SK-MEL-5 (cell line): Measurements from ENCODE around the gene GRAMD1A. TPM values are rescaled to one million over a fixed set of nuclear protein-coding genes. Genes with fewer than 3 reads are reported as not detected.
"Not testable (repeated sequence)": the region's sequence is repeated elsewhere in the genome, so short reads cannot be mapped to it uniquely, and the experiment has no call there.

Source experiments
- DNase-seq: peaks from one replicate; pipeline ENCODE4 v3.0.0-alpha.2; 2016; ENCODE audit warnings: low read depth, low spot score
- in situ Hi-C: cut with HindIII; loops from 2 replicates; pipeline ENCODE4 v1.10.0; 2016; ENCODE audit warnings: low sequenced_read_pairs, high pct_unique_total_duplicates, low pct_unique_long_range_greater_than_20kb
- total RNA-seq: library from RNA; depleted of rRNA; stranded (reverse); fragments of >200 nt; shearing (Covaris generic); gene quantifications from 2 replicates; pipeline ENCODE4 v1.2.3, GENCODE V29; 2014

The GRAMD1A gene
- total RNA-seq, 1 experiment from 2014 or later, result 20.6 TPM

GRCh38 chr19:35027851-35028599 lies 27.9 kb downstream of the GRAMD1A start:
- in situ Hi-C loops, result no loop called here
- peak; percentile 8 for DNase-seq

- in situ Hi-C loops, DNase-seq: not testable (repeated sequence)
Observed at GRCh38 chr19:35028600-35028885, 28.4 kb downstream of the GRAMD1A start.

- in situ Hi-C loops, result not testable (repeated sequence)
Observed at GRCh38 chr19:35029275-35029736, 29.2 kb downstream of the GRAMD1A start.

GRCh38 chr19:35029737-35030256 lies 29.7 kb downstream of the GRAMD1A start:
- in situ Hi-C loops, result no loop called here

More at GRCh38 chr19:35029275-35029736, 29.2 kb downstream of the GRAMD1A start:
- not testable (repeated sequence) for DNase-seq

GRCh38 chr19:35030257-35031071 lies 30.3 kb downstream of the GRAMD1A start, which contains the start of gene SCN1B:
TSS of gene SCN1B (plus strand) at chr19:35030470. CDS start at chr19:35030821, 351 bp downstream.
- peak; percentile 42 for DNase-seq
- in situ Hi-C loops, result no loop called here

More at GRCh38 chr19:35029737-35030256, 29.7 kb downstream of the GRAMD1A start:
- no peak for DNase-seq

GRCh38 chr19:35031072-35031881 lies 31.2 kb downstream of the GRAMD1A start:
- in situ Hi-C loops, result no loop called here
- DNase-seq, result no peak

- in situ Hi-C loops, result no loop called here
Observed at GRCh38 chr19:35032356-35032865, 32.3 kb downstream of the GRAMD1A start.

GRCh38 chr19:35033067-35034004 lies 33.2 kb downstream of the GRAMD1A start:
- no peak for DNase-seq

More at GRCh38 chr19:35032356-35032865, 32.3 kb downstream of the GRAMD1A start:
- no peak for DNase-seq

GRCh38 chr19:35034005-35034502 lies 33.9 kb downstream of the GRAMD1A start:
- no peak for DNase-seq
- in situ Hi-C loops, result no loop called here

More at GRCh38 chr19:35033067-35034004, 33.2 kb downstream of the GRAMD1A start:
- in situ Hi-C loops, result no loop called here

GRCh38 chr19:35034588-35035382 lies 34.7 kb downstream of the GRAMD1A start:
- in situ Hi-C loops, result no loop called here
- no peak for DNase-seq

- in situ Hi-C loops, result no loop called here
- no peak for DNase-seq
Observed at GRCh38 chr19:35037716-35038622, 37.8 kb downstream of the GRAMD1A start.

GRCh38 chr19:35038623-35039512 lies 38.7 kb downstream of the GRAMD1A start:
- in situ Hi-C loops, result no loop called here

GRCh38 chr19:35039881-35040825 lies 40.0 kb downstream of the GRAMD1A start:
- DNase-seq, result no peak
- in situ Hi-C loops, result no loop called here

More at GRCh38 chr19:35038623-35039512, 38.7 kb downstream of the GRAMD1A start:
- DNase-seq, result no peak
